ENCODE data around the gene NRXN3.

The NRXN3 gene

DNA sequence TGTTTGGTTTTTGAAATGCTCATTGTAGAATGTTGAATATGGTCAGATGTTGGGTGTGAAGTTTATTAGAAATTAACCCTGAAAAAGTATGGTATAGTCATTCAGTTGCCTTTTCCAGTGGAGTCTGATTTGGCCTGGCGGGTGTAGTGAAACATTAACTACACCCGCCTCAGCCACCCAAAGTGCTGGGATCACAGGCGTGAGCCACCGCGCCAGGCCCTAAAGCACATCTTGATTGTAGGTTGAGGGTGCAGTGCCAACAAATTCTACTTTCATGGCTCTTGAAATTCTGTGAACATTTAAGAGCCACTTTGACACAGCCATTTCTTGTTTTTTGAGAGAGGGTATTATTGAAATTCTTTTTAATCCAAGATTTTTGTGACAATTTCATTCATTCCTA is 1416.2 kb downstream of the NRXN3 start:
- no peaks in the 10 kb centered on the region for H3K27me3 ChIP-seq (ENCODE audit: control insufficient read depth, insufficient read depth, low read length)
- H3K36me3 ChIP-seq (ENCODE audit: insufficient read depth, low read length): no peaks in the 10 kb centered on the region
- H3K9me3 ChIP-seq (replicated peaks; ENCODE audit: low read length): no peaks in the 10 kb centered on the region
- no peak overlapping the region for H3K4me3 ChIP-seq (ENCODE audit: low read length)
- H3K4me2 ChIP-seq (ENCODE audit: low read length): no peak overlapping the region
- H3K9ac ChIP-seq (ENCODE audit: low read depth, low read length): peak overlapping the region; percentile 45
- peaks cover 50% of the 10 kb centered on the region for H3K4me1 ChIP-seq (ENCODE audit: control insufficient read depth, insufficient read depth, low read length)

DNA sequence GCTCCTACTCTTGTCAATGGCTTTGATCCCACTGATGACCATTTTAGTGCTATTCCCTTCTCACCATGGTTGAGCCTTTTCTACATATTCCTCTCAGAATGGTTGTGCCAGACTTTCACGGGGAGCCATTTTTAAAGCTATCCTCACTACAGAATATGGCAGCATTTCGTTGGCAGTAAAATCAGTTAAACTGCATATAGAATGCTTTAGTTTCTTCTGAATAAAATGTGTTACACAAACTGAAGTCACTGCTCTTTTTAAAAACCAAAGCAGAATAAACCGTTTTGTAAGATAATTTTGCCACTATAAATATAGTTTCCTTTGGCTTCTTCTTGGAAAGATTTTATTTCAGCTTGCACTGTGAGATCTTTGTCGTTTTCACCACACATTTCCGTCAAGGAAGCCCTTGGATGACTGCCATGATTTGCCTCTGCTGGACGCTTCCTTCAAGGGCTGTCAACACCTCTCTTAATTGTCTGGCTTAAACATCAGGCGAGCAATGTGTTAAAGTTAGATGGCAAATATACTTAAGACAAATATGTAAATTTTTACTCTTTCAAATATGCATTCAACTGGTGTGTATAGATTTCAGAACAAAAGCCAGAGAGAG is 1416.9 kb downstream of the NRXN3 start:
- no peaks in the 10 kb centered on the region for H3K9me3 ChIP-seq (replicated peaks; ENCODE audit: low read length)
- H3K4me1 ChIP-seq (ENCODE audit: control insufficient read depth, insufficient read depth, low read length): peaks cover 46% of the 10 kb centered on the region
- no peak overlapping the region for H3K4me3 ChIP-seq (ENCODE audit: low read length)
- H3K9ac ChIP-seq (ENCODE audit: low read depth, low read length): no peak overlapping the region
- no peaks in the 10 kb centered on the region for H3K36me3 ChIP-seq (ENCODE audit: insufficient read depth, low read length)
- no peaks in the 10 kb centered on the region for H3K27me3 ChIP-seq (ENCODE audit: control insufficient read depth, insufficient read depth, low read length)
- H3K4me2 ChIP-seq (ENCODE audit: low read length): no peak overlapping the region

DNA sequence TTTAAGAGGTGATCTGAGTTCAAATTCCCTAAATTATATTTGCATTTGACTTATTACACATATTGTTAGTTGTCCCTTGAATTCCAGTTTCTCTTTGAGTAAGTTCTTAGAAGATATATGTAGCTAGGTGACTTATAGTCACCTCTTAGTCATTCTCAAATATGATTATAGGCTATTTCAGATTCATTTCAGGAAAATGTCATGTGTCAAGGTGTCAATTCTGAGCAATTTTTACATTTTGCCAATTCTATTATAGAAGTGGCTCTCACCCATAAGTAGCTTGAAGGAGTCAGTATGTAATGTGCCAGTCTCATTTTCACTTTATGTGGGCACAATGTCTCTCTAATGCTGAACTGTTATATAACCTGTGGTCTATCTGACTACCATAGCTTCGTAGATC is 1417.7 kb downstream of the NRXN3 start:
- H3K4me2 ChIP-seq (ENCODE audit: low read length): no peak overlapping the region
- H3K4me3 ChIP-seq (ENCODE audit: low read length): no peak overlapping the region
- H3K27me3 ChIP-seq (ENCODE audit: control insufficient read depth, insufficient read depth, low read length): no peaks in the 10 kb centered on the region
- peaks cover 41% of the 10 kb centered on the region for H3K4me1 ChIP-seq (ENCODE audit: control insufficient read depth, insufficient read depth, low read length)
- H3K36me3 ChIP-seq (ENCODE audit: insufficient read depth, low read length): no peaks in the 10 kb centered on the region
- H3K9ac ChIP-seq (ENCODE audit: low read depth, low read length): no peak overlapping the region
- H3K9me3 ChIP-seq (replicated peaks; ENCODE audit: low read length): no peaks in the 10 kb centered on the region

DNA sequence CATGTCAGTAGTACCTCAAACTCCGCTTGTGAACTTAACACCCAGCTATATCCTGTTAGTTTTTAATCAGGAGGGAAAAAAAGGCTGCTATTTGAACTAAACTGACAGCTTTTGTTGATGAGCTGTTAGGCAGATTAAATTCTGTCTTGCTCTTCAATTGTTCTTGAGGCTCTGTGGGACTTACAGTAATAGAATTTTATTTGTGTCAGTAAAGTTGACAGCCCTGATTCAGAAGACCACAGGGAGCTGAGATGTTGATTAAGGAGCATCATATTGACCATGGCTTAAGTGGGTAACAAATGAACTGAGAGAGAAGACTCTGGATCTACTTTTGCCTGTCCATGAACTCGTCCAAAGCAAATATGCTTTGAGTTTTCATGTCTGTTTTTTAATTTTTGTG is 1418.2 kb downstream of the NRXN3 start:
- H3K27me3 ChIP-seq (ENCODE audit: control insufficient read depth, insufficient read depth, low read length): no peaks in the 10 kb centered on the region
- H3K4me2 ChIP-seq (ENCODE audit: low read length): no peak overlapping the region
- H3K9ac ChIP-seq (ENCODE audit: low read depth, low read length): no peak overlapping the region
- no peaks in the 10 kb centered on the region for H3K9me3 ChIP-seq (replicated peaks; ENCODE audit: low read length)
- H3K4me1 ChIP-seq (ENCODE audit: control insufficient read depth, insufficient read depth, low read length): peaks cover 36% of the 10 kb centered on the region
- H3K36me3 ChIP-seq (ENCODE audit: insufficient read depth, low read length): no peaks in the 10 kb centered on the region
- H3K4me3 ChIP-seq (ENCODE audit: low read length): no peak overlapping the region

DNA sequence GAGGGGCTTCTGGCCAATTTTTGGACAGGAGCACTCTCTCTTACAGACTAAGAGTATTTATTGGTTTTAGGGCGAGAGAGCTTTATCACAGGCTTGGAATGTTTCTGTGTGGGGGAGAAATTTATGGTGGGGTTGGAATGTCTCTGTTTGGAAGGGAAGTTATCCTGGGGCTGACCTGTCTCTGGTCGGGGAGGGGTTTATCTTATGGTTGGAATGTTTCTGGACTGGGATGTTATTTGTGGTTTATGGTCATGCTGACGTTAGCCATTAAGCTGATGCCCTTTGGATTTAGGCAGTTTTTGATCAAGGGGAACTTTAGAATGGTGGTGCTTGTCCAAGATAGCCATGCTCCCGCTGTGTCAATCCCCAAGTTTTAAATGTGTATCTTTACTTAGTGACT is 1426.4 kb downstream of the NRXN3 start:
- peak overlapping the region; percentile 36 for H3K9ac ChIP-seq (ENCODE audit: low read depth, low read length)

DNA sequence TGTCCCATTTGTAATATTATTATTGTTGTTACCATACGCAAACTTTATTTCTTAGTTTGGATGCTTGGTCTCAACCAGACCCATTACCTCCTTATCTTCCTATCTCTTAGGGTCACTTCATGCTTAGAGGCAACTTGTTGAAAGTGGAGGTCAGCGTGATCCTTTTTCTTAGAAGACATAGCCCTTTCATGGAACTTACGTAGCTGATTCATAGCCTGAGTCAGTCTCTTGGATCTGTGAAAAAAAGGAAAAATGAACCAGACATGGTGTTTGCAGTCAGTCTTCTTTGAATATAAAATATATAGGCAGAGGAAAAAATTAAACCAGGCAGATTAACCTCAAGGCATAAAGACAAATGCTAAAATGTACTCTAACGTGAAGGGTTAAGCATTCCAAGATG is 1427.4 kb downstream of the NRXN3 start:
- Histone ChIP-seq H3K36me3 (ENCODE audit: insufficient read depth, low read length) (no peaks in the 10 kb centered on the region), H3K27me3 (ENCODE audit: control insufficient read depth, insufficient read depth, low read length) (no peaks in the 10 kb centered on the region), H3K9ac (ENCODE audit: low read depth, low read length) (peak overlapping the region; percentile 36), H3K4me1 (ENCODE audit: control insufficient read depth, insufficient read depth, low read length) (peaks cover 20% of the 10 kb centered on the region), H3K4me2 (ENCODE audit: low read length) (no peak overlapping the region), H3K4me3 (ENCODE audit: low read length) (no peak overlapping the region), H3K9me3 (replicated peaks; ENCODE audit: low read length) (no peaks in the 10 kb centered on the region)

More for the DNA sequence above, 1426.4 kb downstream of the NRXN3 start:
- no peaks in the 10 kb centered on the region for H3K9me3 ChIP-seq (replicated peaks; ENCODE audit: low read length)
- H3K27me3 ChIP-seq (ENCODE audit: control insufficient read depth, insufficient read depth, low read length): no peaks in the 10 kb centered on the region
- H3K36me3 ChIP-seq (ENCODE audit: insufficient read depth, low read length): no peaks in the 10 kb centered on the region
- peaks cover 20% of the 10 kb centered on the region for H3K4me1 ChIP-seq (ENCODE audit: control insufficient read depth, insufficient read depth, low read length)
- no peak overlapping the region for H3K4me3 ChIP-seq (ENCODE audit: low read length)
- H3K4me2 ChIP-seq (ENCODE audit: low read length): peak overlapping the region; percentile 6

DNA sequence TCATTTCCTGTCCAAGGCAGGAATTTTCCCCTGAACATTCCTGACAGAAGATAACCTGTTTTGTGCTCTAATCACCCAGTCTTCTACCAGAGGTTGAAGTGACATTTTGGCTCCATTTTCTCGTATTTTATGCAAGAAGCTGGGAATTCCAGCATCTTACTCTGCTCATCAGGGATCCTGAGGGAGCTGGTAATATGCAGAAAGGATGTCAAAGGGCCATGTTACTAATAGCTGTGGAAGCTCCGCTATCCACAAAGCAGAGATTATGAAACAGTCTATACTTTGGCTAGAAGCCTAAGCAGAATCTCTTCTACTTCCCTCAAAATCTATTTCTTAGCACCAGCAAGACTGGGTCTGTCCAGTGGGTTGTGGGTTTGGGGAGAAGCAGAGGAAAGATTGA is 1428.2 kb downstream of the NRXN3 start:
- Histone ChIP-seq H3K36me3 (ENCODE audit: insufficient read depth, low read length) (no peaks in the 10 kb centered on the region), H3K27me3 (ENCODE audit: control insufficient read depth, insufficient read depth, low read length) (no peaks in the 10 kb centered on the region), H3K9me3 (replicated peaks; ENCODE audit: low read length) (no peaks in the 10 kb centered on the region), H3K4me1 (ENCODE audit: control insufficient read depth, insufficient read depth, low read length) (peaks cover 20% of the 10 kb centered on the region), H3K4me3 (ENCODE audit: low read length) (no peak overlapping the region), H3K9ac (ENCODE audit: low read depth, low read length) (no peak overlapping the region), H3K4me2 (ENCODE audit: low read length) (peak overlapping the region; percentile 2)

DNA sequence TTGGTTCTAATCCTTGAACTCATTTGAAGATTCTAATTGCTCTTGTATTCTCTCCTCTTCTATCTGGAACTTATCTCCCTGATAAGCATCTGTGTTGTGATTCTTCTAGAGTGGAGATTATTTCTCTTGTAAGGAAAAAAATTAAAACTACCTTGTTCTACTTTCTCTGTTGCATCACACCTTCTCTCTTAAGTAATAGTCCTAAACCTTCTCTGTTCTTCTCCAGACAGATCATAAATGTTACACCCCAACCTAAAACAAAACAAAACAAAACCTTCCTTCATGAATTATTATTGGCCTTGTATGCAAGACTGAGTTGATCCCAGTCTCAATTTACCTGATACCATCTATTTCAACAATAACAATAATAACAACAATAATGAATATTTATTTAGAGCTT is 1429.1 kb downstream of the NRXN3 start:
- H3K36me3 ChIP-seq (ENCODE audit: insufficient read depth, low read length): no peaks in the 10 kb centered on the region
- H3K4me1 ChIP-seq (ENCODE audit: control insufficient read depth, insufficient read depth, low read length): peaks cover 20% of the 10 kb centered on the region
- H3K9me3 ChIP-seq (replicated peaks; ENCODE audit: low read length): no peaks in the 10 kb centered on the region
- H3K4me2 ChIP-seq (ENCODE audit: low read length): no peak overlapping the region
- no peak overlapping the region for H3K4me3 ChIP-seq (ENCODE audit: low read length)
- H3K27me3 ChIP-seq (ENCODE audit: control insufficient read depth, insufficient read depth, low read length): no peaks in the 10 kb centered on the region
- no peak overlapping the region for H3K9ac ChIP-seq (ENCODE audit: low read depth, low read length)

DNA sequence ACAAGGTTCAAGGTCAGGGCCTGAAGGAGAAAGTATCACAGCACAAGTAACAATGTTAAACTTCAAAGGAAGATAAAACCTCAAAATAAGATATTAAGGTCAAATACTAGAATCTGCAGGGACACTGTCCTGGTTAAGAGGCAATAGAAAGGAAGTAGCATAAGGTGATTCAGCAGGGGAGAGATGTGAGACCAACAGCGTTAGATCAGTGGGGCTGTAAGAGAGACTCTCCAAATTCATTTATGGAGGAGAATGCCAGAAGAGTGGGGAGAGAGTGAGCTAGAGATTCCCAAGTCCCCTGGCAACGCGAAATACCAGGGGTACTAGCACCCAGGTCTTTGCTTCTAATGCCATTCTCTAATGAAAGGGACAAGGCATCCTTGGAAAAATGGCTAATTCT is 1430.2 kb downstream of the NRXN3 start:
- Histone ChIP-seq H3K4me1 (ENCODE audit: control insufficient read depth, insufficient read depth, low read length) (peaks cover 20% of the 10 kb centered on the region), H3K4me3 (ENCODE audit: low read length) (no peak overlapping the region), H3K4me2 (ENCODE audit: low read length) (no peak overlapping the region), H3K9ac (ENCODE audit: low read depth, low read length) (no peak overlapping the region), H3K36me3 (ENCODE audit: insufficient read depth, low read length) (no peaks in the 10 kb centered on the region), H3K27me3 (ENCODE audit: control insufficient read depth, insufficient read depth, low read length) (no peaks in the 10 kb centered on the region), H3K9me3 (replicated peaks; ENCODE audit: low read length) (no peaks in the 10 kb centered on the region)

DNA sequence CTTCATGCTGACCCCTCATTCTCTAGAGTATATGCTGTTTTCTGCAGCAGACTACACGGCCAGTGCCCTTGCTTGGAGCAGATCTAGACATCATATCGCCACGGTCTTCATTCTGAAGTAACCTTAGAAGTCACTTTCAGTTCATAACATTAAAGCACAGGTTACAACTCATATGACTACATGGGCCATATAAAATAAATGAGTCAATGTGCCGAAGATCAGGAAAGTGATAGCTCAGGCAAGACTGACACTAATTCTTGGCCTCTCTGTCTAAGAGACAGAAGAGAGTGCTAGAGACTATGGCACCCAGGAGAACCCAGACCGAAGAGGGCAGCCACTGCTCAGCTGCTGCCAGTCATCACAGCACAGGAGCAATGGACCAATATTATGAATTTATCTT is 1431.4 kb downstream of the NRXN3 start:
- no peak overlapping the region for H3K4me2 ChIP-seq (ENCODE audit: low read length)
- no peaks in the 10 kb centered on the region for H3K9me3 ChIP-seq (replicated peaks; ENCODE audit: low read length)
- H3K27me3 ChIP-seq (ENCODE audit: control insufficient read depth, insufficient read depth, low read length): no peaks in the 10 kb centered on the region
- H3K4me3 ChIP-seq (ENCODE audit: low read length): no peak overlapping the region
- H3K9ac ChIP-seq (ENCODE audit: low read depth, low read length): no peak overlapping the region
- H3K4me1 ChIP-seq (ENCODE audit: control insufficient read depth, insufficient read depth, low read length): peaks cover 20% of the 10 kb centered on the region
- no peaks in the 10 kb centered on the region for H3K36me3 ChIP-seq (ENCODE audit: insufficient read depth, low read length)

DNA sequence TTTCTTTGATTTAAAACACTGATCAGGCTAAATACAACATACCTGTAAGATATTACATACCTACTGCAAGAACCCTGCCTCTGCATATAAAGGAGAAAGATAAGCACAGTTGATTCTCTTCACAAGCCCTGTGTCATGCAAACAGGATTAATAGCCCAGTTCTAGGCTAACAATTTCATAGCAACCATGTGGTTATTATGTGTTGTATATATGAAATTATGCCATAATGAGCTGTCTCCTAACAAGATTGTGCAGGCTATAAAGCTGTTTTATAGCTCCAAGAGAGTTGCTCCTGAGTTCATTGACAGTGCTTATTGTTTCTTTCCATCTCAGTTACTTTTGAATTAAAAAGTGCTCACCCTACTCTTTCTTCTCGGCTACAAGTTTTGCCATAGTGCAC is 1431.9 kb downstream of the NRXN3 start:
- no peak overlapping the region for H3K9ac ChIP-seq (ENCODE audit: low read depth, low read length)
- H3K4me2 ChIP-seq (ENCODE audit: low read length): no peak overlapping the region
- H3K36me3 ChIP-seq (ENCODE audit: insufficient read depth, low read length): no peaks in the 10 kb centered on the region
- no peaks in the 10 kb centered on the region for H3K27me3 ChIP-seq (ENCODE audit: control insufficient read depth, insufficient read depth, low read length)
- peaks cover 15% of the 10 kb centered on the region for H3K4me1 ChIP-seq (ENCODE audit: control insufficient read depth, insufficient read depth, low read length)
- H3K9me3 ChIP-seq (replicated peaks; ENCODE audit: low read length): no peaks in the 10 kb centered on the region
- H3K4me3 ChIP-seq (ENCODE audit: low read length): no peak overlapping the region

DNA sequence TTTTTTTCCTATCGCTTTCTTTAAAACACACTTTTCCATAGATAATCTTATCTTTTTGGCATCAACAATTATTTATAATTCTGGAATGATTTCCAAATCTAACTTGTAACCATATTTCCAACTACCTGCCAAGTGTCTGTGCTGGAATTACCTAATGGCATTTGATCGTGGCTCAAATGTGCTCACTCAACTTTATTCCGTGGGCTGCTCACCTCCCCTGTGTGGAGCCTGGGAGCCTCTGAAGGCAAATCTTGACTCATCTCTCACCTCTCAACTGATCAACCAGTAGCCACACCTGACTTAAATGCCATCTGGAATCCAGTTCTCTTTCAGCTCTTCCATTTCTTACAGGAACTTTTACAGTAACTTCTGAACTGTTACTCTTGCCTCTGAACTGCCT is 1432.6 kb downstream of the NRXN3 start:
- Histone ChIP-seq H3K27me3 (ENCODE audit: control insufficient read depth, insufficient read depth, low read length) (no peaks in the 10 kb centered on the region), H3K4me2 (ENCODE audit: low read length) (no peak overlapping the region), H3K9ac (ENCODE audit: low read depth, low read length) (no peak overlapping the region), H3K9me3 (replicated peaks; ENCODE audit: low read length) (no peaks in the 10 kb centered on the region), H3K4me1 (ENCODE audit: control insufficient read depth, insufficient read depth, low read length) (peaks cover 9% of the 10 kb centered on the region), H3K4me3 (ENCODE audit: low read length) (no peak overlapping the region), H3K36me3 (ENCODE audit: insufficient read depth, low read length) (no peaks in the 10 kb centered on the region)
